Midbrain (tissue), 1 donor: ENCODE results near the gene CFAP206.

Experiments
- DNase-seq: peaks from one replicate; lab custom pipeline; 2025; lab: John Stamatoyannopoulos, UW

Gene CFAP206

GRCh38 chr6:87407901-87408720 is at the start of gene CFAP206:
Gene CFAP206, plus strand, starts transcription at chr6:87407972. Its CDS starts 1,868 bp downstream, at chr6:87409840.
- DNase-seq, result peak; percentile 89

GRCh38 chr6:87364602-87365252 is 43.0 kb upstream of the CFAP206 start:
- DNase-seq, result no peak

GRCh38 chr6:87366072-87366827 is 41.5 kb upstream of the CFAP206 start:
- no peak for DNase-seq

- DNase-seq, result no peak
Measured at GRCh38 chr6:87366899-87367298, 40.9 kb upstream of the CFAP206 start.

GRCh38 chr6:87373377-87373776 is 34.4 kb upstream of the CFAP206 start:
- DNase-seq, result no peak

GRCh38 chr6:87375315-87375714 is 32.5 kb upstream of the CFAP206 start:
- DNase-seq, result no peak

- no peak for DNase-seq
Measured at GRCh38 chr6:87376643-87377042, 31.1 kb upstream of the CFAP206 start.

GRCh38 chr6:87378947-87379346 is 28.8 kb upstream of the CFAP206 start:
- DNase-seq, result no peak

GRCh38 chr6:87382861-87383260 is 24.9 kb upstream of the CFAP206 start:
- DNase-seq, result no peak

GRCh38 chr6:87384038-87384437 is 23.7 kb upstream of the CFAP206 start:
- no peak for DNase-seq

GRCh38 chr6:87384449-87384848 is 23.3 kb upstream of the CFAP206 start:
- DNase-seq, result no peak

GRCh38 chr6:87391334-87391733 is 16.4 kb upstream of the CFAP206 start:
- DNase-seq, result peak; percentile 29

- DNase-seq, result peak; percentile 69
Measured at GRCh38 chr6:87393026-87393622, 14.6 kb upstream of the CFAP206 start.

GRCh38 chr6:87395431-87395830 is 12.3 kb upstream of the CFAP206 start:
- DNase-seq, result no peak

- no peak for DNase-seq
Measured at GRCh38 chr6:87396595-87397392, 11.0 kb upstream of the CFAP206 start.

GRCh38 chr6:87397656-87398055 is 10.1 kb upstream of the CFAP206 start:
- DNase-seq, result no peak

GRCh38 chr6:87401832-87402231 is 5.9 kb upstream of the CFAP206 start:
- no peak for DNase-seq

GRCh38 chr6:87407561-87407900 is 241 bp upstream of the CFAP206 start:
- DNase-seq, result peak; percentile 52

- DNase-seq, result no peak
Measured at GRCh38 chr6:87408721-87409155, 966 bp downstream of the CFAP206 start.

- no peak for DNase-seq
Measured at GRCh38 chr6:87419266-87419665, 11.5 kb downstream of the CFAP206 start.

GRCh38 chr6:87420360-87420759 is 12.6 kb downstream of the CFAP206 start:
- DNase-seq, result no peak
